ENCODE results near the gene ARHGEF3. TPM values are rescaled to one million over a fixed set of nuclear protein-coding genes. Genes with fewer than 3 reads are reported as not detected.

The ARHGEF3 gene
- total RNA-seq, 1 donor, result 21.7 TPM

Other genes starting within 250 kb of the ARHGEF3 start
- gene CCDC66, start 244.8 kb downstream of the ARHGEF3 start, total RNA-seq, result 34.7 and 48.0 TPM in 2 replicates
- gene TASOR, start 118.7 kb downstream of the ARHGEF3 start, total RNA-seq, result 65.4 and 65.5 TPM in 2 replicates

Measured in osteoblast (primary cell).